Measurements from ENCODE around the gene PRKCE. TPM values are rescaled to one million over a fixed set of nuclear protein-coding genes. Genes with fewer than 3 reads are reported as not detected.
"Not testable (repeated sequence)": the region's sequence is repeated elsewhere in the genome, so short reads cannot be mapped to it uniquely, and the experiment has no call there.

Gene PRKCE
- total RNA-seq, 2 experiments from 2014 or later, result 7.0 to 7.3 TPM

DNA sequence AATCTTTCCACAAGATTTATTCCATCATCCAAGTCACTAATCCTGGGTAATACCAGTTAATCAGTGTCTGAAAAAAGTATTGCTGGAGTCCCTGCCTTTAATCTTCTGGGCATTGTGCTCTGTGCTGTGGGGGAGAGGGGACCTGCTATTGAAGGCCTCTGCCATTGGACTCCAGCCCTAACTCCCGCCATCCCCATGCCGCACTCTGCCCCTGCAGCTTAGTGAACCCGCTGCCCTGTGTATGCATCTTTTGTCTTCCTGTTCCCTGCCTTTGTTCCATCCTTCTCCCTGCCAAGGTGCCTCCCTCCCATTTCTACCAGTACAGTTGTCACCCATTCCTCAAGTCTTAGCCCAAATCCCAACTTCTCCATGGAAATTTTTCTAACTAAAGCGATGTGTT, 532.0 kb downstream of the PRKCE start:
- CTCF ChIA-PET, result no interaction called here

GRCh38 chr2:46184794-46185583, 533.5 kb downstream of the PRKCE start:
- CTCF ChIA-PET, result no interaction called here
- POLR2A ChIA-PET, result no interaction called here

More for the DNA sequence above, 532.0 kb downstream of the PRKCE start:
- POLR2A ChIA-PET, result no interaction called here

DNA sequence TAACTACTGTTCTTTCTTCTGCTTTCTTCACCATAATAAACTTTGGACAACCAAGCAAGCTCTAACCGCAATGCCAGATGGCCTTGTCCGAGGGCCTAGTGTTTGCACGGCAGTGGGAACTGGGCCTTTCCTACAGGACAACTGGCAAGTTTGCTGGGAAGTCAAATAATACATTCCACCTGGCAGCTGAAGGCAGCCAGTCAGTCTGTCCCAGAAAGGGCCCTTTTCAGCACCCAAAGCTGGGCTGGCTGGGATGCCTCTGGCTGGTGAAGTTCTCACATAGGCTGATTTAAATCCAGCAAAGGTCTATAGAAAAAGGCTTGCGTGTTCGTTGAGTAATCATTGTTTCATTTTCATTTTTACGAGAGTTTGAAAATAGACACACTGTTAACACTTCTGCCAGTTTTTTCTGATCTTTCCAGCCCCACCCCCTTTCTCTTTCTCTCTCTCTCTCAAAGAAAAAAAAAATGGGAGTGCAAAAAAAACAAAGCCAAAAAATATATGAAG, 535.7 kb downstream of the PRKCE start:
- POLR2A ChIA-PET, result interaction anchor here (0.5 to 0.6 kb wide), 2 partner anchors 14 to 156 kb away, joined by 3 to 5 read pairs; no protein-coding TSS in a partner anchor
- CTCF ChIA-PET, result interaction anchor here (1.3 kb wide), 1 partner anchor 8 kb away, joined by 3 read pairs; no protein-coding TSS in a partner anchor

GRCh38 chr2:46188041-46188716, 536.7 kb downstream of the PRKCE start:
- ChIA-PET CTCF (interaction anchor here (0.5 to 1.3 kb wide), 2 partner anchors 9 to 54 kb away, joined by 3 read pairs; no protein-coding TSS in a partner anchor), POLR2A (interaction anchor here (0.6 kb wide), 1 partner anchor 13 kb away, joined by 3 read pairs; no protein-coding TSS in a partner anchor)

DNA sequence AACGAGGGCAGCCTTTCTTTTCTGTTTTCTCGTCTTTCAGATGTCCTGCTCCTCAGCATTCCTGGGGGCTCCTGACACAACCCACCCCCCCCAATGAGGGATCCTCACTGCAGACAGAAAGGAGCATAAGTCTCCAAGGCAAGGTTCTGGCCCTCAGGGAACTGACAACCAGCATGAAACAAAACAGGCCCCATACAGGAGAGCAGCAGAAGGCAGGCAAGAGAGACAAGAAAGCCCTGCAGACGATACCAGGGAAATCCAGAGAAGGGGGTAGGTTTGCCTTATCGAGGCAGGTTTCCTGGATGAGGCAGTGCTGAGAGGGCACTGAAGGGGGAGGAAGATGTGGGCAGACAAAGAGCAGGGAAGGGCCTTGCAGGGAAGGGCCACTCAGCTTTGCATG, 541.9 kb downstream of the PRKCE start:
- POLR2A ChIA-PET, result no interaction called here
- CTCF ChIA-PET, result no interaction called here

DNA sequence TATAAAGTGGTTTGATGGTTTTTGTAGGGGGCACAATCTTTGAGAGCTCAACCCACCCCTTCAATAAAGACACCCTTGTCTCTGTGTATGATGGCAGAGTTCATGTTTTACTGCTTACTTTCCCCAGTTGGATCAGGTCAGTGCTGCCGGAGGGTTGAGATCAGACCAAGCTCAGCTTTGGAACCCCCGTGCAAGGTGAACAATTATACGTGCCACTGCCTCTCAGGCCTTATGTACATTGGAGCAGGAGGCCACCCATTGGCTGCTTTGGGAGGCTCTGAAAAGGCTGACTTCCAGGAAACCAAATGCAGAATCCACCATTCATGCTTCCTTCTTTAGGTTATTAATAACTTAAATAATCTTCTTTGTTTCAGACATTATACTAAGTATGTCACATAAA, 542.4 kb downstream of the PRKCE start:
- ChIA-PET POLR2A (no interaction called here), CTCF (no interaction called here)

DNA sequence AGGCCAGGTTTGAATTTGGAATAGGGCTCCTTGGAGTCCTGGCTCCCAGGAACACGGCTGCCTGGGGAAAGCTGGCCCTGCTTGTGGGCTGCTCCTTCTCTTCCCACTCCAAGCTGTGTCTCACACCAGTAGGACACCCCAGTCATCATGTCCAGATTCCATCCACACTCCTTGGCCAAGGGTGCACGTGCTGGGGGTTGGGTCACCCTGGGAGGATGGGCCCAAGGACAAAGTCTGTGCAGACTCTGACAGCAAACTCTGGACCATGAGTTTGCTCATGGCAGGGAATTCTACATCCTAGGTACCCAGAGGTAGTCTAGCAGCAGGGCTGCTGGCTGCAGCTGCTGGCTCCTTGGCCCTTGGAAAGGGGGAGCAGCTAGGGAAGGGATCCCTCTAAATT, 543.4 kb downstream of the PRKCE start:
- CTCF ChIA-PET, result interaction anchor here (0.6 kb wide), 1 partner anchor 11 kb away, joined by 3 read pairs; no protein-coding TSS in a partner anchor
- POLR2A ChIA-PET, result no interaction called here

GRCh38 chr2:46195819-46196218, 544.3 kb downstream of the PRKCE start:
- CTCF ChIA-PET, result no interaction called here
- POLR2A ChIA-PET, result no interaction called here

DNA sequence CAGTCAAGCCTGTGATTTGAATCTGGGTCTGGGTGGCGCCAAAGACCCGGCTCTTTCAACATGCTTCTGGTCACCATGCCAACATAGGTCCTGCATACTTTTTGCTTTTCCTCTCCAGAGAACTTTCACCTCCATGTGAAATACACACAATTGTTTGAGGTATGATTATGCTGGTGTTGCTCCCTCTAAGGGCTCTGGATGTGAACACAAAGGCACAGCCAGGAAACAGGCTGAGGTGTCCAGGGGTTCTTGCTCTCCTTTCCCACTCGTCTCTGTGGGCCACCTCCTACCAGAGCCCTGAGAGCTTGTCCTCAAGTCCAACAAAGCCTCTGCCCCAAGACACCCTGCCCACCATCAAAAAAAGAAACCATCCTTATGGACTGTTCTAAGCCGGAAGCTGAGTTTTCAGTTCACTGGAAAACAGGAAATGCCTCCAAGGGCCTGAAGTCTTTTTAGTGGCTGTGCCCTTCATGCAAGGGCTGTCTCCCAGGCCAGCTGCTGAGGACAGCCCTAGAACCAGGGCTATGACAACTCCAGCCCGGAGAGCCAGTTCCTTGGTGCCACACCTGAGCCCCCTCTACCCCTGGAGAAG, 545.5 kb downstream of the PRKCE start:
- ChIA-PET CTCF (no interaction called here), POLR2A (no interaction called here)

DNA sequence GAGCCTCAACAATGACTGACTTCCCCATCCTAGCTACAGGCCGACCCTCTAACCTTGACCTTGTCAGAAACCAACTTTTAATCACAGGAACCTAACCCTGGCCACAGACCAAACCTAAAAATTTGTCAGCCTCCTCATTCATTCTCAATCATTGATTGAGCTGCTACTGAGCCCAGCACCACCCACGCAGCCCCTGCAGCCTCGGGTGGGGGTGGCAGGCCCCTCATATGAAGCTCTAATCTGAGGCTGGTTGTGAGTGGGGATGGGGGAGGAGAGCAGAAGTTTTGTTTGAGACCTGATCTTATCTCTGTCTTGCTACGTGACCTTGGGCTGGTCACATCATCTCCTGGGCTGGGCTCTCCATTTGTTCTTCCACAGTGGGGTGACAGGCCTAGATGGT, 546.2 kb downstream of the PRKCE start:
- POLR2A ChIA-PET, result no interaction called here
- CTCF ChIA-PET, result no interaction called here

DNA sequence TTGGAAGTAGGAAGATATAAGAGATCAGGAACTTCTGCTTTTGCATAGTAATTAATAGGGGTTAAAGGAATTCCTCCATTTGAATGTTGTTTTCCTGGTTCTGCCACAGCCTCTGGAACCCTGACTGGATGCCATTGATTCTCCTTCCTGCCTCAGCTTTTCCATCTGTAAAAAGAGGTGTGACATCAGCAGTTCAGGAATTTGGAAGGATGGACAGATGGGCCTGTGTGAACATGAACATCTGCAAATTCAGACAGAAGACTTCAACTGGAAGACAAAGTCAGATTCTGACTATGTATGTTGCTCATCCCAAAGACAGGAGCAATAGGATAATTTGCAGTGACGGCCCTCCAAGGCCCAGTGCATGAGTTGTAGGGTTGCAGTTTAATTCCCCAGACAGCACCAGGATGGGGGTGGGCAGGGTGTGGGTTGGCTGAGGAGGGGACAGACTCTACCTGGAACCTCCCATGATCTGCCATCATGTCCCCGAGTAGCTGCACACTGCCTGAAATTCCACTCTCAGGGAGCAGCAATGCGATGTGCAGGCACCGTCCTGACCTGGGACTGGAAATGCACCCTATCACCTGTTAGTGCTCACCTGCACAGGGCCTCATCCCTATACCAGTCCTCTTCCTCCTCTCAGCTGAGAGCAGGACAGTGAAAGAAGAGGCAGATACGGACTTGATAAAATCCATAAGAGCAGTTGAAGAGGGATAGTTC, 546.8 kb downstream of the PRKCE start:
- POLR2A ChIA-PET, result no interaction called here
- CTCF ChIA-PET, result no interaction called here

DNA sequence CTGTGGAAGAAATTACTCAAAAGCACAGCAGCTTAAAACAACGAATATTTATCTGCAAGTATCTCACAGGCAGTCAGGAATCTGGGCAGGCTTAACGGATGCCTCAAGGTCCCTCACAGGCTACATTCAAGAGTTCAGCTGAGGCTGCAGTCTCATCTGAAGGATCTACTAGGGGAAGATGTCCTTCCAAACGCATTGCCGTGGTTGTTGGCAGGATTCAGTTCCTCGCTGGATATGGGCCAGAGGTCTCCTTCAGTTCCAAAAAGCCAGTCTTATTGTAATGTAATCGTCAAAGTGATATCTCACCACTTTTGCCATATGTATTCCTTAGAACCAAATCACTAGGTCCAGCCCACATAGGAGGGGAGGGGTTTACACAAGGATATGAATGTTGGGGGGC, 547.5 kb downstream of the PRKCE start:
- ChIA-PET POLR2A (no interaction called here), CTCF (no interaction called here)

DNA sequence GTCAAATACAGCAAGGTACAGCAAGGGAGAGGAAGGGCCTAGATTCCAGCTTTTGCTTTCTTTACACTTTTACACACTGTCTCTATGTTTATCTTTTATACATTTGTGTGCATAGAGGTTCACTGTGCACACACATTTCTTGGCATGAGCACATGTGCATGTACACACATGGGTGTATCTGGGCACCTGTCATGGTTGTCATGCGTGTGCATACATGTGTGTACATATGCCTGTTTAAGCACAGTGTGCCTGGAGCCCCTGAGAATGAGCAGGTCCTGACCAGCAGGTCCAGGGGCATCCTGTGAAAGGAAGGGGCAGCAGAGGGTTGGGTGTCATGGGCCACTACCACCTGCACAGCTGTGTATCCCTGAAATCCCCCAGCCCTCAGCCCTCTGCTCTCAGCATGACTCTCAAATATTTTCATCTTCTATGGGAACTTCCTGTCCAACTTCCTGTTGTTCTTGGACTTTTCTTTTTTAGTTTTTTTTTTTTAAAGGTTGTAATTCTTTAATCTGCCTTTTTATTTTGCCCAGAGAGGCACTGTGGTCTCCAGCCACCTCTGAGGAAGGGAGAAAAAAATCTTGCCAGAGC, 548.7 kb downstream of the PRKCE start:
- POLR2A ChIA-PET, result interaction anchor here (0.7 kb wide), 1 partner anchor 345 kb away, joined by 3 read pairs; no protein-coding TSS in a partner anchor
- CTCF ChIA-PET, result interaction anchor here (1.0 kb wide), 1 partner anchor 27 kb away, joined by 3 read pairs; no protein-coding TSS in a partner anchor

DNA sequence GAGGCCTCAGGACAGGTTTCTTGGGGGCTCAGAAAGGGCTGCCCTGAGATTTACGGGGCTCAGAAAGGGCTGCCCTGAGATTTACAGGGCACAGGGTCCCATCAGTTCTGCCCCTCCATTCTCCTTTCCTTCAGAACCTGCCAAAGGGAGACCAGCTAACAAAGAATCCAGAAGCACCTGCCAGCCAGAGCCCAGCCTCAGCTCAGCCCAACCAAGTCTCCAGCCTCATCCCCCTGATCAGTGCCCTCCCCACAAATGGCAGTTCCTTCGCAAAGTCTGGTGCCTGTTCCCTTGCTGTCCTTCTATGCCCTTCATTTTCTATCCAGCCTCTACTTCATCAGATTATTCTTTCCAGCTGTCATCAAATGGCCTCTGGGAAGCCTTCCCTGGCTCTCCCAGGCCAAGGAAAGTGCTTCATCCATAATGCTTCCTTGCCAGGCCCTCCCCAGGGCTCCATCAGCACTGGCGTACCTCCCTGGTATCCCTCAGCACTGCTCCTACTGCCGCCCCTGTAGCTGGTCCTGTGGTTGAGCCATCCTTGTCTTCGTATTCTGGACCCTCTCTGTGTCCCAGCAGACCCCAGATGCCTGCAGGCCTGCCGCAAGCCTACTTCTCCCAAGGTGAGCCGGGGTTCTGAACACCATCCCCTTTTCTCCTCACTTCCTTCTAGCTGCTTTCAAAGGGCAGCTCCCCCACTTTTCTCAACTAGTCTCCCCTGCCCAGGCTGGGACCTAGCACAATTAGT, 549.6 kb downstream of the PRKCE start:
- ChIA-PET CTCF (interaction anchor here (1.0 kb wide), 1 partner anchor 27 kb away, joined by 3 read pairs; no protein-coding TSS in a partner anchor), POLR2A (interaction anchor here (0.6 to 0.7 kb wide), 2 partner anchors 13 to 344 kb away, joined by 3 read pairs; no protein-coding TSS in a partner anchor)

- POLR2A ChIA-PET, result no interaction called here
- CTCF ChIA-PET, result no interaction called here
These were observed 551.0 kb downstream of the PRKCE start for GRCh38 chr2:46202453-46202852.

GRCh38 chr2:46202987-46203386, 551.5 kb downstream of the PRKCE start:
- POLR2A ChIA-PET, result no interaction called here
- CTCF ChIA-PET, result no interaction called here

GRCh38 chr2:46203636-46204035, 552.2 kb downstream of the PRKCE start:
- POLR2A ChIA-PET, CTCF ChIA-PET: not testable (repeated sequence)

DNA sequence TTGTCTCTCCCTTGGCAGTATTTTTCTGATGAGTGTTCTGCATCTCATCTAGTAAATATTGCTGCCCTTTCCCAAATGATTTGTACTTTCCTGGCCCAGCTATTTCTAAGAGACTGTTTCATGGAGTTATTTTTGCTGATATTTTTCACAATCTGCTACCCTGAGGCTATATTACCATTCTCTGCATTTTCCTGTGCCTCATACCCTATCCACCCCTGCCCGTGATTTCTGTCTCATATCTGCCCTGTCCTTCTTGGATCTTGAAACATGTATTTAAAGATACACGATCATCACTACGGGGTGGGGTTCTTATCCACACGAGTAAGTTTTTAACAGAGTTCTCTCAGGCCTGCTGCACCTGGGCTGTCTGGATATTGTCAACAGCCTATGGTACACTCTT, 556.1 kb downstream of the PRKCE start:
- ChIA-PET POLR2A (no interaction called here), CTCF (no interaction called here)

DNA sequence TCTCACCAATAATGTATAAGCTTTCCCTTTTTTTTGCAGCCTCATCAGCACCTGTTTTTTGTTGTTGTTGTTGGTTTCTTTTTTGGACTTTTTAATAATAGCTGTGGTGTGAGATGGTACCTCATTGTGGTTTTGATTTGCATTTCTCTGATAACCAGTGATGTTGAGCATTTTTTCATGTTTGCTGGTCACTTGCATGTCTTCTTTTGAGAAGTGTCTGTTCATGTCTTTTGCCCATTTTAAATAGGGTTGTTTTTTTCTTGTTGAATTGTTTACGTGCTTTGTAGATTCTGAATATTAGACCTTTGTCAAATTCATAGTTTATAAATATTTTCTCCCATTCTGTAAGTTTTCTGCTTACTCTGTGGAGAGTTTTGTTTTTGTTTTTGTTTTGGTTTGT, 557.3 kb downstream of the PRKCE start:
- ChIA-PET CTCF (no interaction called here), POLR2A (no interaction called here)
